ENCODE results near the gene RASD2.
"Not testable (repeated sequence)": the region's sequence is repeated elsewhere in the genome, so short reads cannot be mapped to it uniquely, and the experiment has no call there.

RASD2 gene

GRCh38 chr22:35540595-35541253 lies at the start of gene RASD2:
TSS of gene RASD2 (plus strand) at chr22:35540831. CDS start at chr22:35546810, 5,979 bp downstream.
- peaks cover 12% of the 10 kb centered on the region for H3K4me1 ChIP-seq (ENCODE audit: control insufficient read depth, insufficient read depth, low read length)
- DNase-seq (ENCODE audit: low read depth, low spot score) = no peak
- peak within 1 kb of the TSS; percentile 66; the same call in 1 of the 2 replicates for H3K4me3 ChIP-seq (ENCODE audit: low read length)
- no peaks in the 10 kb centered on the region for H3K36me3 ChIP-seq (ENCODE audit: control insufficient read depth, insufficient read depth, low read length)
- WGBS (ENCODE audit: insufficient coverage, insufficient read length) = no CpG with 5 or more reads among the region's 49 CpGs
- peaks cover 10% of the 10 kb centered on the region for H3K27me3 ChIP-seq (ENCODE audit: control insufficient read depth, insufficient read depth, low read length)
- no peak within 1 kb of the TSS for H3K27ac ChIP-seq (ENCODE audit: low read length)
- H3K9me3 ChIP-seq (ENCODE audit: control insufficient read depth, insufficient read depth, low read length) = no peaks in the 10 kb centered on the region

GRCh38 chr22:35491061-35491907 lies 49.3 kb upstream of the RASD2 start:
- DNase-seq (ENCODE audit: low read depth, low spot score); H3K36me3 ChIP-seq (ENCODE audit: control insufficient read depth, insufficient read depth, low read length); H3K27ac ChIP-seq (ENCODE audit: low read length); H3K27me3 ChIP-seq (ENCODE audit: control insufficient read depth, insufficient read depth, low read length); H3K4me1 ChIP-seq (ENCODE audit: control insufficient read depth, insufficient read depth, low read length); H3K9me3 ChIP-seq (ENCODE audit: control insufficient read depth, insufficient read depth, low read length); H3K4me3 ChIP-seq (ENCODE audit: low read length): not testable (repeated sequence)
- WGBS (ENCODE audit: insufficient coverage, insufficient read length) = no CpG with 5 or more reads among the region's 24 CpGs

- DNase-seq (ENCODE audit: low read depth, low spot score) = no peak
- Histone ChIP-seq H3K27ac (ENCODE audit: low read length) (no peak overlapping the region), H3K9me3 (ENCODE audit: control insufficient read depth, insufficient read depth, low read length) (no peaks in the 10 kb centered on the region), H3K36me3 (ENCODE audit: control insufficient read depth, insufficient read depth, low read length) (no peaks in the 10 kb centered on the region), H3K27me3 (ENCODE audit: control insufficient read depth, insufficient read depth, low read length) (no peaks in the 10 kb centered on the region), H3K4me3 (ENCODE audit: low read length) (no peak overlapping the region), H3K4me1 (ENCODE audit: control insufficient read depth, insufficient read depth, low read length) (no peaks in the 10 kb centered on the region)
- no CpG with 5 or more reads among the region's 3 CpGs for WGBS (ENCODE audit: insufficient coverage, insufficient read length)
Observed at GRCh38 chr22:35491908-35492380, 48.7 kb upstream of the RASD2 start.

- no CpG with 5 or more reads among the region's 5 CpGs for WGBS (ENCODE audit: insufficient coverage, insufficient read length)
Observed at GRCh38 chr22:35493074-35493473, 47.6 kb upstream of the RASD2 start.

GRCh38 chr22:35495711-35496110 lies 44.9 kb upstream of the RASD2 start:
- not testable (repeated sequence) for DNase-seq (ENCODE audit: low read depth, low spot score); H3K4me3 ChIP-seq (ENCODE audit: low read length); H3K36me3 ChIP-seq (ENCODE audit: control insufficient read depth, insufficient read depth, low read length); H3K27ac ChIP-seq (ENCODE audit: low read length); H3K27me3 ChIP-seq (ENCODE audit: control insufficient read depth, insufficient read depth, low read length); H3K9me3 ChIP-seq (ENCODE audit: control insufficient read depth, insufficient read depth, low read length); H3K4me1 ChIP-seq (ENCODE audit: control insufficient read depth, insufficient read depth, low read length)
- no CpG with 5 or more reads among the region's 14 CpGs for WGBS (ENCODE audit: insufficient coverage, insufficient read length)

More at GRCh38 chr22:35493074-35493473, 47.6 kb upstream of the RASD2 start:
- Histone ChIP-seq H3K4me1 (ENCODE audit: control insufficient read depth, insufficient read depth, low read length) (no peaks in the 10 kb centered on the region), H3K27ac (ENCODE audit: low read length) (no peak overlapping the region), H3K9me3 (ENCODE audit: control insufficient read depth, insufficient read depth, low read length) (no peaks in the 10 kb centered on the region), H3K36me3 (ENCODE audit: control insufficient read depth, insufficient read depth, low read length) (no peaks in the 10 kb centered on the region), H3K27me3 (ENCODE audit: control insufficient read depth, insufficient read depth, low read length) (no peaks in the 10 kb centered on the region; the same call in 1 of the 2 replicates), H3K4me3 (ENCODE audit: low read length) (no peak overlapping the region)
- no peak for DNase-seq (ENCODE audit: low read depth, low spot score)

GRCh38 chr22:35496768-35497312 lies 43.8 kb upstream of the RASD2 start:
- no peaks in the 10 kb centered on the region for H3K9me3 ChIP-seq (ENCODE audit: control insufficient read depth, insufficient read depth, low read length)
- WGBS (ENCODE audit: insufficient coverage, insufficient read length) = no CpG with 5 or more reads among the region's 6 CpGs

GRCh38 chr22:35498026-35498800 lies 42.4 kb upstream of the RASD2 start:
- H3K4me3 ChIP-seq (ENCODE audit: low read length) = no peak overlapping the region
- no CpG with 5 or more reads among the region's 14 CpGs for WGBS (ENCODE audit: insufficient coverage, insufficient read length)
- H3K4me1 ChIP-seq (ENCODE audit: control insufficient read depth, insufficient read depth, low read length) = no peaks in the 10 kb centered on the region
- H3K27ac ChIP-seq (ENCODE audit: low read length) = no peak overlapping the region
- H3K27me3 ChIP-seq (ENCODE audit: control insufficient read depth, insufficient read depth, low read length) = no peaks in the 10 kb centered on the region; the same call in 1 of the 2 replicates
- H3K9me3 ChIP-seq (ENCODE audit: control insufficient read depth, insufficient read depth, low read length) = no peaks in the 10 kb centered on the region
- no peaks in the 10 kb centered on the region for H3K36me3 ChIP-seq (ENCODE audit: control insufficient read depth, insufficient read depth, low read length)
- no peak for DNase-seq (ENCODE audit: low read depth, low spot score)

More at GRCh38 chr22:35496768-35497312, 43.8 kb upstream of the RASD2 start:
- Histone ChIP-seq H3K4me1 (ENCODE audit: control insufficient read depth, insufficient read depth, low read length) (no peaks in the 10 kb centered on the region), H3K27ac (ENCODE audit: low read length) (no peak overlapping the region), H3K4me3 (ENCODE audit: low read length) (no peak overlapping the region), H3K27me3 (ENCODE audit: control insufficient read depth, insufficient read depth, low read length) (no peaks in the 10 kb centered on the region; the same call in 1 of the 2 replicates), H3K36me3 (ENCODE audit: control insufficient read depth, insufficient read depth, low read length) (no peaks in the 10 kb centered on the region)
- no peak for DNase-seq (ENCODE audit: low read depth, low spot score)

GRCh38 chr22:35502836-35503235 lies 37.8 kb upstream of the RASD2 start:
- H3K27ac ChIP-seq (ENCODE audit: low read length) = no peak overlapping the region
- H3K4me1 ChIP-seq (ENCODE audit: control insufficient read depth, insufficient read depth, low read length) = no peaks in the 10 kb centered on the region
- no CpG with 5 or more reads among the region's 3 CpGs for WGBS (ENCODE audit: insufficient coverage, insufficient read length)
- DNase-seq (ENCODE audit: low read depth, low spot score) = no peak
- no peaks in the 10 kb centered on the region for H3K9me3 ChIP-seq (ENCODE audit: control insufficient read depth, insufficient read depth, low read length)
- no peak overlapping the region for H3K4me3 ChIP-seq (ENCODE audit: low read length)
- no peaks in the 10 kb centered on the region for H3K27me3 ChIP-seq (ENCODE audit: control insufficient read depth, insufficient read depth, low read length)
- no peaks in the 10 kb centered on the region for H3K36me3 ChIP-seq (ENCODE audit: control insufficient read depth, insufficient read depth, low read length)

- no peaks in the 10 kb centered on the region for H3K4me1 ChIP-seq (ENCODE audit: control insufficient read depth, insufficient read depth, low read length)
- H3K4me3 ChIP-seq (ENCODE audit: low read length) = no peak overlapping the region
- no peak overlapping the region for H3K27ac ChIP-seq (ENCODE audit: low read length)
- no peaks in the 10 kb centered on the region for H3K36me3 ChIP-seq (ENCODE audit: control insufficient read depth, insufficient read depth, low read length)
- no peak for DNase-seq (ENCODE audit: low read depth, low spot score)
- H3K27me3 ChIP-seq (ENCODE audit: control insufficient read depth, insufficient read depth, low read length) = no peaks in the 10 kb centered on the region
- no peaks in the 10 kb centered on the region for H3K9me3 ChIP-seq (ENCODE audit: control insufficient read depth, insufficient read depth, low read length)
- no CpG with 5 or more reads among the region's 7 CpGs for WGBS (ENCODE audit: insufficient coverage, insufficient read length)
Observed at GRCh38 chr22:35505399-35506258, 35.0 kb upstream of the RASD2 start.

All from iPS DF 6.9 (cell line).